H1 (cell line): ENCODE results near the gene RERE. TPM values are rescaled to one million over a fixed set of nuclear protein-coding genes. Genes with fewer than 3 reads are reported as not detected.

Experiments
- CTCF ChIA-PET: fragments of 300-600 bp; sonication (Branson Sonifier 250); formaldehyde crosslinking; loops from one replicate; lab custom pipeline; 2021; ENCODE audit not compliant: partially characterized antibody; lab: Charles Lee
- POLR2A ChIA-PET: fragments of 300-600 bp; sonication (Branson Sonifier 250); formaldehyde crosslinking; loops from one replicate; lab custom pipeline; 2021; ENCODE audit warnings: inconsistent platforms; ENCODE audit not compliant: partially characterized antibody; lab: Charles Lee
- DNase-seq, 2 experiments: peaks; one replicate each; pipeline versions ENCODE4 v3.0.0 to v3.0.0-alpha.2; 2010 to 2022; ENCODE audit warnings: low spot score in 2 of 2, low read depth in 1 of 2, mixed read lengths in 1 of 2
- FAIRE-seq: peaks from 2 replicates; lab custom pipeline; 2011; peaks lifted over from hg19 to GRCh38; lab: Jason Lieb, UNC
- H2AFZ ChIP-seq: 2 replicates; pipeline ENCODE4 v1.8.1; 2012; ENCODE audit warnings: low read length, inconsistent platforms
- H2AK5ac ChIP-seq: 2 replicates; pipeline ENCODE4 v1.6.1; 2013; ENCODE audit warnings: low read depth, low read length
- H2BK120ac ChIP-seq: replicated peaks from 2 replicates; pipeline ENCODE3; 2013; ENCODE audit warnings: low read depth, low read length, inconsistent platforms
- H2BK12ac ChIP-seq: 2 replicates; pipeline ENCODE4 v1.6.1; 2013; ENCODE audit warnings: low read depth, low read length
- H2BK15ac ChIP-seq: 2 replicates; pipeline ENCODE4 v1.6.1; 2013; ENCODE audit warnings: low read length
- H2BK20ac ChIP-seq: 2 replicates; pipeline ENCODE4 v1.6.1; 2013; ENCODE audit warnings: low read length
- H2BK5ac ChIP-seq: 2 replicates; pipeline ENCODE4 v1.6.1; 2013; ENCODE audit warnings: low read depth, low read length
- H3K14ac ChIP-seq: 2 replicates; pipeline ENCODE4 v1.6.1; 2013; ENCODE audit warnings: inconsistent platforms; ENCODE audit not compliant: insufficient read length
- H3K18ac ChIP-seq: 2 replicates; pipeline ENCODE4 v1.6.1; 2013; ENCODE audit warnings: low read length; ENCODE audit errors: extremely low read depth
- H3K23ac ChIP-seq: 2 replicates; pipeline ENCODE4 v1.6.1; 2013; ENCODE audit warnings: inconsistent platforms; ENCODE audit not compliant: insufficient read length
- H3K23me2 ChIP-seq: 2 replicates; pipeline ENCODE4 v1.6.1; 2013; ENCODE audit warnings: low read depth, low read length
- H3K27ac ChIP-seq: 2 replicates; pipeline ENCODE4 v1.6.1; 2011; ENCODE audit warnings: low read depth, low read length, inconsistent platforms
- H3K27me3 ChIP-seq, 4 experiments: replicated peaks in 1 of 4; 1 replicate in 1 of 4; 2 replicates in 3 of 4; pipeline versions ENCODE4 v1.6.1 to v1.8.1; 2011 to 2013; ENCODE audit warnings: low read length in 3 of 4, mild to moderate bottlenecking in 3 of 4, inconsistent platforms in 2 of 4, mixed read lengths in 2 of 4, moderate library complexity in 1 of 4; ENCODE audit not compliant: control insufficient read depth in 3 of 4, insufficient read depth in 3 of 4; ENCODE audit errors: extremely low read depth in 1 of 4
- H3K36me3 ChIP-seq, 4 experiments: 2 replicates each; pipeline versions ENCODE4 v1.6.1 to v1.8.1; 2011 to 2013; ENCODE audit warnings: mild to moderate bottlenecking in 4 of 4, low read length in 3 of 4, moderate library complexity in 2 of 4, control low read depth in 1 of 4, inconsistent platforms in 1 of 4; ENCODE audit not compliant: insufficient read depth in 4 of 4, control insufficient read depth in 2 of 4
- H3K4ac ChIP-seq: replicated peaks from 2 replicates; pipeline ENCODE3; 2013; ENCODE audit warnings: low read length, low read depth, mixed read lengths, inconsistent platforms; ENCODE audit not compliant: insufficient read length
- H3K4me1 ChIP-seq, 4 experiments: replicated peaks in 1 of 4; 1 replicate in 1 of 4; 2 replicates in 3 of 4; pipeline versions ENCODE4 v1.6.1 to v1.8.1; 2011 to 2013; ENCODE audit warnings: low read length in 3 of 4, inconsistent platforms in 2 of 4, mixed read lengths in 1 of 4; ENCODE audit not compliant: insufficient read depth in 4 of 4, control insufficient read depth in 3 of 4
- H3K4me2 ChIP-seq, 2 experiments: 2 replicates each; pipeline versions ENCODE4 v1.6.1 to v1.8.1; 2011 to 2013; ENCODE audit warnings: low read depth in 2 of 2, low read length in 2 of 2, control low read depth in 1 of 2, inconsistent platforms in 1 of 2, mild to moderate bottlenecking in 1 of 2; ENCODE audit not compliant: insufficient read depth in 1 of 2
- H3K4me3 ChIP-seq, 4 experiments: fragments of 200-600, 300-600 bp in 1 of 4; sonication (generic), shearing (Covaris generic), sonication (Bioruptor Twin) in 1 of 4; 2 replicates each; pipeline versions ENCODE4 v1.5.1 to v1.8.1; 2011 to 2016; ENCODE audit warnings: low read length in 4 of 4, low read depth in 3 of 4, control low read depth in 2 of 4, inconsistent platforms in 2 of 4, mild to moderate bottlenecking in 2 of 4, mixed read lengths in 1 of 4, moderate library complexity in 1 of 4; ENCODE audit not compliant: insufficient read depth in 2 of 4; ENCODE audit errors: extremely low read depth in 1 of 4
- H3K56ac ChIP-seq: replicated peaks from 2 replicates; pipeline ENCODE3; 2013; ENCODE audit warnings: low read depth, mild to moderate bottlenecking, mixed read lengths, low read length, inconsistent platforms; ENCODE audit not compliant: insufficient read length
- H3K79me1 ChIP-seq: 2 replicates; pipeline ENCODE4 v1.6.1; 2013; ENCODE audit warnings: low read depth, low read length, control low read depth
- H3K79me2 ChIP-seq, 2 experiments: 2 replicates each; pipeline versions ENCODE4 v1.6.1 to v1.8.1; 2012 to 2013; ENCODE audit warnings: low read length in 2 of 2, mild to moderate bottlenecking in 2 of 2, inconsistent platforms in 1 of 2; ENCODE audit not compliant: insufficient read depth in 2 of 2, control insufficient read depth in 1 of 2
- H3K9ac ChIP-seq, 4 experiments: replicated peaks in 1 of 4; 1 replicate in 1 of 4; 2 replicates in 3 of 4; pipeline versions ENCODE4 v1.6.1 to v1.8.1; 2011 to 2013; ENCODE audit warnings: low read depth in 3 of 4, low read length in 3 of 4, control low read depth in 2 of 4, mild to moderate bottlenecking in 2 of 4, moderate library complexity in 2 of 4, inconsistent platforms in 1 of 4; ENCODE audit errors: extremely low read depth in 1 of 4
- H3K9me3 ChIP-seq, 2 experiments: 2 replicates each; pipeline versions ENCODE4 v1.6.1 to v1.8.1; 2012 to 2013; ENCODE audit warnings: mild to moderate bottlenecking in 2 of 2, moderate library complexity in 2 of 2, control low read depth in 1 of 2, inconsistent platforms in 1 of 2, low read depth in 1 of 2, low read length in 1 of 2, mixed read lengths in 1 of 2; ENCODE audit not compliant: insufficient read depth in 2 of 2
- H4K20me1 ChIP-seq, 2 experiments: replicated peaks in 1 of 2; 2 replicates each; pipeline versions ENCODE3 to v1.8.1; 2011 to 2013; ENCODE audit warnings: inconsistent platforms in 2 of 2, low read length in 2 of 2, mild to moderate bottlenecking in 1 of 2; ENCODE audit not compliant: insufficient read depth in 2 of 2, control insufficient read depth in 1 of 2
- H4K5ac ChIP-seq: 2 replicates; pipeline ENCODE4 v1.6.1; 2013; ENCODE audit warnings: low read length, low read depth, mixed read lengths, inconsistent platforms; ENCODE audit not compliant: insufficient read length
- H4K8ac ChIP-seq: 2 replicates; pipeline ENCODE4 v1.8.0; 2013; ENCODE audit warnings: mild to moderate bottlenecking, moderate library complexity, low read length, inconsistent platforms; ENCODE audit not compliant: insufficient read depth; ENCODE audit errors: extremely low read depth
- H4K91ac ChIP-seq: replicated peaks from 2 replicates; pipeline ENCODE3; 2013; ENCODE audit warnings: low read length, mixed read lengths, inconsistent platforms; ENCODE audit not compliant: insufficient read length
- CBX8 ChIP-seq: fragments of 300-800, 300-1000 bp; sonication (generic); IDR thresholded peaks from 2 replicates; pipeline ENCODE4 v1.7.1; 2016; ENCODE audit warnings: low read depth, low read length, borderline replicate concordance
- CHD1 ChIP-seq: IDR thresholded peaks from 2 replicates; pipeline ENCODE4 v1.6.1; 2012; ENCODE audit warnings: low read depth, low read length, improper control_type of control experiment
- CHD2 ChIP-seq: IDR thresholded peaks from 2 replicates; pipeline ENCODE4 v1.6.1; 2012; ENCODE audit warnings: low read length, improper control_type of control experiment
- NANOG ChIP-seq: IDR thresholded peaks from 2 replicates; pipeline ENCODE4 v1.6.1; 2011; ENCODE audit warnings: low read length, low read depth, mild to moderate bottlenecking, inconsistent platforms; ENCODE audit not compliant: insufficient read depth, poor library complexity, severe bottlenecking
- PHF8 ChIP-seq: fragments of 200-600 bp; sonication (generic); conservative IDR thresholded peaks from 2 replicates; pipeline ENCODE4 v1.7.1; 2012; ENCODE audit warnings: low read depth, mild to moderate bottlenecking, inconsistent platforms, low read length, moderate library complexity
- SIRT6 ChIP-seq: IDR thresholded peaks from one replicate; pipeline ENCODE4 v1.7.1; 2012; ENCODE audit warnings: low read length, inconsistent platforms
- SUZ12 ChIP-seq: fragments of 200-600 bp; sonication (generic); IDR thresholded peaks from 2 replicates; pipeline ENCODE4 v1.6.1; 2012; ENCODE audit warnings: mild to moderate bottlenecking, inconsistent platforms, low read length, moderate library complexity, mixed read lengths
- WGBS, 2 experiments: shearing (Covaris generic) in 1 of 2; methylation state at CpG; one replicate each; pipeline versions ENCODE4 v1.1.6 to v1.1.7; 2013 to 2015; ENCODE audit warnings: low lambda C conversion rate in 2 of 2, mixed read lengths in 2 of 2, inconsistent platforms in 1 of 2, low coverage in 1 of 2, missing lambda C conversion rate in 1 of 2; ENCODE audit not compliant: insufficient replicate concordance in 2 of 2, insufficient coverage in 1 of 2, insufficient read length in 1 of 2; ENCODE audit errors: extremely low coverage in 1 of 2, missing lambda C conversion rate in 1 of 2; 5-methylcytosine and 5-hydroxymethylcytosine counted together
- polyA plus RNA-seq, 7 experiments: library from polyadenylated mRNA; depleted of rRNA in 3 of 7; stranded (reverse) in 5 of 7; unstranded in 2 of 7; fragments of >200 nt in 5 of 7; fragments of 200-250 nt in 2 of 7; gene quantifications; 1 replicate in 5 of 7; 2 replicates in 1 of 7; 4 replicates in 1 of 7; pipeline versions ENCODE4 v1.2.1 to v1.2.3, GENCODE V29; 2011 to 2013; ENCODE audit warnings: missing spikeins in 2 of 7, mixed read lengths in 2 of 7
- total RNA-seq: library from RNA; stranded (reverse); fragmentation: NEBNext Ultra II Directional; extraction: Animal tissue kit (Norgen Biotek cat#: 25700); gene quantifications from 2 replicates; pipeline ENCODE4 v1.2.1, GENCODE V29; 2021
- TF ChIP-seq, protein P1 (sequence below): IDR thresholded peaks from 2 replicates; pipeline ENCODE4 v1.6.1; 2012; ENCODE audit warnings: inconsistent platforms

RERE gene
- total and polyA plus RNA-seq, 2 of the 8 experiments (the other 6 are each of a cell fraction or from before 2014, with no cell fraction given): 15.3 to 142 TPM

DNA sequence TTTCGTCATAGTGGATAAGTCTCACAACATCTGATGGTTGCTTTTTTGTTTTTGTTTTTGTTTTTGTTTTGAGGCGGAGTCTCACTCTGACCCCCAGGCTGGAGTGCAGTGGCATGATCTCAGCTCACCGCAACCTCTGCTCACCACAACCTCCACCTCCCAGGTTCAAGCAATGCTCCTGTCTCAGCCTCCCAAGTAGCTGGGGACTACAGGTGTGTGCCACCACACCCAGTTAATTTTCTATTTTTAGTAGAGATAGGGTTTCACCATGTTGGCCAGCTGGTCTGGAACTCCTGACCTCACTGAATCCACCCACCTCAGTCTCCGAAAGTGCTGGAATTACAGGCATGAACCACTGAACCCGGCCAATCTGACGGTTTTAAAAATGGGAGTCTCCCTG, 109.2 kb downstream of the RERE start:
- Histone ChIP-seq H2BK12ac (no peak overlapping the region), H3K56ac (no peak overlapping the region), H2AK5ac (no peak overlapping the region), H3K27me3 (no peaks in the 10 kb centered on the region), H3K4ac (no peak overlapping the region), H2AFZ (no peak overlapping the region), H3K23ac (no peak overlapping the region), H3K9me3 (no peaks in the 10 kb centered on the region), H3K36me3 (no peaks in the 10 kb centered on the region), H3K4me2 (no peak overlapping the region), H3K4me3 (no peak overlapping the region), H3K27ac (no peak overlapping the region), H3K4me1 (peaks cover 0 to 27% (median 14%) of the 10 kb centered on the region in 4 experiments; a peak in 5 of 7 replicates), H4K91ac (no peak overlapping the region), H3K79me1 (peaks cover 4% of the 10 kb centered on the region; the same call in 1 of the 2 replicates), H3K18ac (no peak overlapping the region), H3K9ac (no peak overlapping the region), H4K20me1 (peaks cover 0 to 2% of the 10 kb centered on the region in 2 experiments), H2BK5ac (no peak overlapping the region), H3K23me2 (peaks cover 3% of the 10 kb centered on the region), H3K79me2 (peaks cover 0 to 85% of the 10 kb centered on the region in 2 experiments; a peak in 2 of 4 replicates), H2BK20ac (no peak overlapping the region), H4K5ac (no peak overlapping the region), H3K14ac (no peak overlapping the region), H2BK120ac (no peak overlapping the region), H2BK15ac (no peak overlapping the region), H4K8ac (0 out of 2 replicates have a peak overlapping the region, but pooled peaks have one; percentile 30)
- ChIA-PET CTCF (interaction anchor here (0.8 to 6.2 kb wide), 5 partner anchors 11 to 84 kb away, joined by 3 to 33 read pairs (median 3); no protein-coding TSS in a partner anchor), POLR2A (interaction anchor here (1.4 kb wide), 1 partner anchor 41 kb away, joined by 3 read pairs; no protein-coding TSS in a partner anchor)
- TF ChIP-seq PHF8: no peak
- TF ChIP-seq CHD2: no peak
- TF ChIP-seq CBX8: no peak
- TF ChIP-seq SIRT6: no peak
- TF ChIP-seq, protein P1, sequence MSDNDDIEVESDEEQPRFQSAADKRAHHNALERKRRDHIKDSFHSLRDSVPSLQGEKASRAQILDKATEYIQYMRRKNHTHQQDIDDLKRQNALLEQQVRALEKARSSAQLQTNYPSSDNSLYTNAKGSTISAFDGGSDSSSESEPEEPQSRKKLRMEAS: no peak
- no peak for TF ChIP-seq NANOG
- TF ChIP-seq SUZ12: no peak
- no peak for TF ChIP-seq CHD1
- WGBS, 2 experiments: 87% methylated on average over 6 of the region's 6 CpGs; no CpG with 5 or more reads in 1 of the 2 experiments
- FAIRE-seq: no peak
- DNase-seq: no peak
